Stimulated activated naive CD8-positive, alpha-beta T cell treated with anti-CD3 and anti-CD28 coated beads, Interleukin-15, Interleukin-2, amounts not matched to agents 100 U/mL and 50 U/mL, for 24 hours (primary cell): ENCODE measurements around the gene AIG1.

Experiments used
- ATAC-seq: fragments of 150-1000 bp; cut with Tn5 transposase; one replicate; pipeline ENCODE4 v1.10.0; 2021
- DNase-seq: peaks from one replicate; pipeline ENCODE4 v3.0.0; 2021

Gene AIG1

DNA sequence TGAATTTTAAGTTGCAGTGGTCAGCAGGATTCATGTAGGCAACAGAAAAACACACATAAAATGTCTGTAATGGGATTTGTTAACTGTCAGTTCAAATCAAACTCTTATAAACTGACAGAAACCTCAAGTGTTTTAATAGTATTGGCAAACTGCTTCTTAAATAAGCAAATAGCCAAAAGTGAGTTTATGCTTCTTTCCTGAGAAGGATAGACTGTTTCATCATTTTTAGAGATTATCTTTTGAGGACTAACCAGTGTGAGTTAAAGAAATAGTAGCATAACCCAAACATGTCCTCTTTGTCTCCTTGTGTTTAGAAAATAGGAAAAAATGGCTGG lies 68.0 kb downstream of the AIG1 start:
- DNase-seq: no peak
- ATAC-seq: no peak

- no peak for ATAC-seq
- no peak for DNase-seq
Measured at GRCh38 chr6:143130928-143131327, 70.2 kb downstream of the AIG1 start.

GRCh38 chr6:143135325-143135724 lies 74.6 kb downstream of the AIG1 start:
- ATAC-seq: no peak
- DNase-seq: no peak

- no peak for DNase-seq
- no peak for ATAC-seq
Measured at GRCh38 chr6:143135797-143136561, 75.3 kb downstream of the AIG1 start.

DNA sequence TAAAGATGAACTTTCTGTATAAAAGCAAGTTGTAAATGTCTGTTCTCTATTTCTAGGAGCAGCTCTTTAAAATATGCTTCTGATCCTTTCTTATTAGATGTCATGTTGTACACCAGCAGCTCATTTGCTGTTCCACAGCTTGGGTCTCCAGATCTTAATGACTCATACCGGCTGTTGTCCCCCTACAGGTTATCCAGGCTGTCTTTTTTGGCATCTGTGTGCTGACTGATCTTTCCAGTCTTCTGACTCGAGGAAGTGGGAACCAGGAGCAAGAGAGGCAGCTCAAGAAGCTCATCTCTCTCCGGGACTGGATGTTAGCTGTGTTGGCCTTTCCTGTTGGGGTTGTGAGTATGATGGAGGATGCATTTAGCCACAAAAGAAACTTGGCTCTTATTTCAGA lies 76.0 kb downstream of the AIG1 start:
- ATAC-seq: no peak

GRCh38 chr6:143139239-143139784 lies 78.6 kb downstream of the AIG1 start:
- peak; percentile 67 for ATAC-seq
- DNase-seq: peak; percentile 16

More for the DNA sequence above, 76.0 kb downstream of the AIG1 start:
- DNase-seq: no peak

GRCh38 chr6:143139884-143140283 lies 79.2 kb downstream of the AIG1 start:
- peak; percentile 77 for ATAC-seq
- DNase-seq: peak; percentile 57

GRCh38 chr6:143140767-143141166 lies 80.1 kb downstream of the AIG1 start:
- DNase-seq: no peak
- no peak for ATAC-seq

DNA sequence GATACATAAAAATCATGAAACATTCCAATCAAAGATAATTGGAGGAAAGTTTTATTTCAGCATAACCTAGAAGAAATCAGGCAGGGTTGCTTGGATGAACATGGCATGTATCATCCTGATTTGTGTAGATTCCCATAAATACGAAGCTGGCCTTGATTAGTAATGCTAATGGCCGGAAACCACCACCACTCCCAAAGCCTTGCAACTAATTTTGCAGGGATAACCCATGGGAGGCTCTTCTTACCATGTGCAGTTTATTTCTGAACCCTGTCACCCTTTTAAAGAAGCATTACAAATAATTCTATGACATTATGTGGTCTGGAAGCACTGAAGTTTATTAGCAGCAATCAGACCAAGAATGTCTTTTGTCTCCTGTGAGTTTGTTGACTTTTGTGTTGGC lies 80.8 kb downstream of the AIG1 start:
- no peak for DNase-seq
- ATAC-seq: no peak

DNA sequence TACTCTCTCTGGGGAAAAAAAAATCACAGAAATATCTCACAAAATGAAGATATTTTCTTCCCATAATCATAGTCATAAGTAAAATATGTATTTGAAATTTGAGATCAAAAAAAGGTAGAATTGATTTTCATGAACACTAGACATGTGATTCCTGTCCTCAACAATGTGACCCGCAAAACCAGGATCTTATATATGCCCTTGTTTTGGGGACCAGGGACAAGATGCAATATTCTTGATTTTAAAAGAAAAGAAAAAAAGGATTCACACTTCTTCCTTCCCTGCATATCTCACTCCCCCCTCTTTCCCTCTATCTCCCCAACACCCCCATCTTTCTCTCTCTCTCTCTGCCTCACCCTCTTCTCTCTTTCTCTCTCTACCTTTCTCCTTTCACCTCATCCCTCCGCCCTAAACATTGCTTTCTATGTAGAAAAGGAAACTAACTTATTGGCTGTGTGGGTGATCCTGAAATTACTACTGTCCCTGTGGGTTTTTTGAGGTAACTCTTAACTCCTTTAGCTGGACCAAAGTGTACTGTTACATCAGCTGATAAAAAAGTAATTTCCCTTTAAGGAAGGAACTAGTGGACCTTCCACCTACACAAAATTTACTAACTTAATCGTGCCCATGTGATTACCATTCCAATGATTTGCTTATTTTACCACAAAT lies 85.6 kb downstream of the AIG1 start:
- DNase-seq (no peak), ATAC-seq (no peak)

- ATAC-seq: no peak
Measured at GRCh38 chr6:143149771-143150170, 89.1 kb downstream of the AIG1 start.

DNA sequence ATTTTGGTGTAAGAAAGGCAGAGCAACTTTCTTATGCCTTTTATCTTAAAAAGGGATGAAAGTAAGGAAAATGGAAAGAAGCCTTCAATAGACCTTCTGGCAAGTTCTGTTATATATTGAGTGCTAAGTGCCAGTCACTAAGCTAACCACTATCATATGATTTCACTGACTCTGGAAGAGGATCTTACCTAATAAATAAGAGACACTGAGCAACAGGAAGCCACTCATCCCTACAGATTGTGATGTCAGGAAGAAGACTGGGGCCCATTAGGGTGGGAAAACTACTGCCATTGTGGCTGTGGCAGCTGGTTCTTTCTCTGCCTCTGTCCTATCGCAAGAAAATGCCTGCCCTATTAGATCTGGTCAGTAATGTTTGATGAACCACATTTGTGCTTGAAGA lies 89.6 kb downstream of the AIG1 start:
- ATAC-seq (no peak), DNase-seq (no peak)

More at GRCh38 chr6:143149771-143150170, 89.1 kb downstream of the AIG1 start:
- no peak for DNase-seq

DNA sequence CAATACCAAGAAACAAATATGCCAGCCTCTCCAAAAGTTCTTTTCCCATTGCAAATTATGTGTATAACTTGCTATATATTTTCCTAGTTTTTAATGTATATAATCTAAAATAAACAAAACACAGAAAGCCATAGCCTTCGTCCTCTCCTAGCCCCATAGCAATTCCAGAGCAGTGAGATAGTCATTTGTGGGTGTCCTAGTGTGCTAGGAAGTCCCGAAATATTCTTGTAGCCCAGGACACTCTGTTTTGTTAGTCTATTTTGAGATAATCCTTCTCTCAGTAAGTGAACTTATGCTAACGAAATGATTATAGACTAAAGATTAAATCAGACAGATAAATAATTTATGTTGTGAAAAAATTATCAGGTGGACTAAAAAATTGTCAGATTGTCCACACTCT lies 90.7 kb downstream of the AIG1 start:
- ATAC-seq: no peak

DNA sequence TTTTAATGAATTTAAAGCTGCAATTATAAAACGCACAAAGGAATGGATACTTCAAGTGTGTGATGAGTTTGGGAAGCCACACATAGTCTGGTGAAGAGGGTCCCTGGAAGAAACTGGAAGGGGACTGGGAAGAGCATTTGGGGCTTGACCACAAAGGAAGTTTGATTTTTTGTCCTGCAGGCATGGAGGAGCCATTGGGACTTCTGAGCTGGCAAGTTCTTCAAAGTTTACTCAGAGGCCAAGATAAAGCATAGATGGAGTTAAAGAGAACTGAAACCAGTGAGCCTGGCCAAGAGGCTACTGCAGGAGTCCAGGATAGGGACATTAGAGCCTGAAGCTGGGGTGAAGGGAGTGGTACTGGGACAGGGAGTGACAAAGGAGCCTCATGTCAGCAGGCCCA lies 95.0 kb downstream of the AIG1 start:
- DNase-seq (no peak), ATAC-seq (no peak)

More for the DNA sequence above, 90.7 kb downstream of the AIG1 start:
- DNase-seq: no peak

- no peak for ATAC-seq
- no peak for DNase-seq
Measured at GRCh38 chr6:143157131-143157530, 96.4 kb downstream of the AIG1 start.

- peak; percentile 57 for ATAC-seq
- no peak for DNase-seq
Measured at GRCh38 chr6:143158113-143158581, 97.5 kb downstream of the AIG1 start.

- DNase-seq (no peak), ATAC-seq (no peak)
Measured at GRCh38 chr6:143159001-143159400, 98.3 kb downstream of the AIG1 start.

DNA sequence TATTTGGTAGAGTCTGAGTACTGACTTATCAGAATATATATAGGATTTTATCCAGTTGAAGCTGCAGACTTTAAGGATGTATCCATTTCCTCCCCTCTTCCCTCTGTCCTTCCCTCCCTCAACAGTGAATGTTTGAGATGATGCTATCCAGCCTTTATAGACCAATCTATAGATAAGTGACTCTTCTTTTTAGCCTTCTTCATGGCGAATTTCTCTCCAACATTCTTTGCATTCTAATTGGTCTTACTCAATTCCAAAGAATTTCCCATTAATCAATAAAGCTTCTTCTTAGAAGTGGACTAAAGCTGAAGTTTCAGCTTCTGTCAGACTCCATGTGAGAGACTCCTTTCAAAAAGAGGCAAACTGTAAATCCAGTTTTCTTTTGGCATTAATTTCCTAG lies 99.3 kb downstream of the AIG1 start:
- DNase-seq (no peak), ATAC-seq (no peak)

DNA sequence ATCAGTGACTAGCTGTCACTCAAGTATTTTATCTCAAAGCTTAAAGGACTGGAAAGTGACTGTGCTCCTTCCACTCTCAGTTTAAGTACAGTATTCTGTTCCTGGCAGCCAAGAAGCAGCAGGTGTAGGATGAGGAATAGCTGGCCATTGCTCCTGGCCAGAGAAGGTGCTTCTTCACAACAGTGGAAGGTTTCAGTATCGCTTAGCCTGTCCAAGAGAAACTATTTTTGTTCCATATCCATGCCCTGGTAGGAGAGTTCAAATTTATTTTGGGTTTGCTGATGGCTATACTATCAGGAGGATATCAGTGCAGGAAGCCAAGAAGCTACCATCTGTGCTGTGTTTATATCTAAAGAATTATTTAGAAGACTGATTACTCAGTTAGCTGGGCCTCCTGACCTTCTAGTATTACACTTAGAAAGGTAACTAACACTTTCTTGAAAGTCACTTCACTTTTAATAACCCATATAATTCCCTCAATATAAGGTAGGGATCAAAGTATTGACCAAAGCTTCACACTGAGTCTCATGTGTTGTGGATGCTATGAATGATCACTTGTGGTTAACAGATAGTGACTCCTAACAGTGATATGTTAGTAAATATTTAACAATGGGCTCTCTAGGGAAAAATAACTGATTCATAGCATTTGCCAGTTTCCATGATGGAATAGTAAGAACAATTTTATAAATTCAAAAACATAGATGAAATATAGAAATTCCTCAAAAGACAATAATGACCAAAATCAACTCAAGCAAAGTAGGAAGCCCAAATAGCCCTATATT lies 99.9 kb downstream of the AIG1 start:
- ATAC-seq: no peak
- no peak for DNase-seq

DNA sequence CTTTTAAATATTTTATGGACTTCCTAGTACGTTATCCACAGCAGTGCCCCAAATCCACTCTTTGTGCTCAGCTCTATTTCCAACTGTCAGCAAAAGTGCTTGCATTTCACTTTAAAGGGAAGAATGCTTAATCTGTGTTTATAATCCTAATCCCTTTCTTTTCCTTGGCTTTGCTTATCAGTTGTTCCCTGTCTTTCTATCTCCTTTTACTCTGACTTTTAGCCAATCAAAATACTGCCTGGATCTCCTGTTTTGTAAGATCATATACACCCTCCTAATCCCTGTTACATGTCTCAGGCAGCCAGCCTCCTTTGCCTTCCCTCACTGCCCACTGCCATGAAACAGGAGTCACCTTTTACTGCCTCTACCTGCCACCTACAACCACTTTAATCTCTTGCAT lies 102.9 kb downstream of the AIG1 start:
- no peak for ATAC-seq
- DNase-seq: no peak

DNA sequence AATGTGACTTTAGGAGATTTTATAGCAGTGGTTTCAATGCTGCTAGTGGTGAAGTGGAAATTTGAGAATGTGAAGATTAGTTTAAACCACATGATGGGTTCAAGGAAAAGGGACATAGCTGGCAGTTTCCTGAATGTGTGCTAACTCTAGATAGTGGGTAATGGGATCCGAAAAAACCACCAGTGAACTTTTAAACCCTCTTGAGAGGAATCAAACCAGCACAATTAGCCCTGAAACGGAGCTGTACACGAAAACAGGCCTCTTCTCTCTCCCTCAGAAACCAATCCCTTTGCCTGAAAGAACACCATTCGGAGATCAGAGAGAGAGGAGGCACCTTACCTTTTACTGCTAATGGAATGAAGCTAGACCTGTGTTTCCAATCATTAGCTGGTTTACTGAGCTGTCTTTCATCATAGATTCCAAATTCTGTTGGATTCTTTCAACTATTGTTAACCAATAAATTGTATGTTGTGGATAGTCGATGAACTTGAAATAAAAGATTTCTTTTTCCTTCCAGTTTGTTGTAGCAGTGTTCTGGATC lies 103.9 kb downstream of the AIG1 start:
- ATAC-seq: no peak
- DNase-seq: no peak

GRCh38 chr6:143165315-143165855 lies 104.7 kb downstream of the AIG1 start:
- DNase-seq: no peak
- ATAC-seq: no peak
